Hematopoietic multipotent progenitor cell (in vitro differentiated cells): ENCODE results near the gene ETDB. TPM values are rescaled to one million over a fixed set of nuclear protein-coding genes. Genes with fewer than 3 reads are reported as not detected.
"Not testable (repeated sequence)": the region's sequence is repeated elsewhere in the genome, so short reads cannot be mapped to it uniquely, and the experiment has no call there.

Experiments
- DNase-seq, 3 donors: peaks; one replicate each; pipeline ENCODE4 v3.0.0-alpha.2; 2011 to 2015; ENCODE audit warnings: low read depth in 2 of 3, low spot score in 2 of 3
- total RNA-seq: library from RNA; depleted of rRNA; stranded (reverse); fragments of >200 nt; gene quantifications from one replicate; pipeline ENCODE4 v1.2.3, GENCODE V29; 2012

ETDB gene
- total RNA-seq = not detected

- not testable (repeated sequence) for DNase-seq
Measured at GRCh38 chrX:135120056-135120576, at the start of gene ETDB. Gene ETDB, minus strand, starts transcription at chrX:135120526. Its CDS starts 1,265 bp downstream, at chrX:135119261.

GRCh38 chrX:135169534-135169933, 49.2 kb upstream of the ETDB start:
- DNase-seq = not testable (repeated sequence)

- peak in 1 of 3 donors; percentile 34 for DNase-seq
Measured at GRCh38 chrX:135168486-135168885, 48.2 kb upstream of the ETDB start.

GRCh38 chrX:135154688-135155087, 34.4 kb upstream of the ETDB start:
- DNase-seq = not testable (repeated sequence)

DNA sequence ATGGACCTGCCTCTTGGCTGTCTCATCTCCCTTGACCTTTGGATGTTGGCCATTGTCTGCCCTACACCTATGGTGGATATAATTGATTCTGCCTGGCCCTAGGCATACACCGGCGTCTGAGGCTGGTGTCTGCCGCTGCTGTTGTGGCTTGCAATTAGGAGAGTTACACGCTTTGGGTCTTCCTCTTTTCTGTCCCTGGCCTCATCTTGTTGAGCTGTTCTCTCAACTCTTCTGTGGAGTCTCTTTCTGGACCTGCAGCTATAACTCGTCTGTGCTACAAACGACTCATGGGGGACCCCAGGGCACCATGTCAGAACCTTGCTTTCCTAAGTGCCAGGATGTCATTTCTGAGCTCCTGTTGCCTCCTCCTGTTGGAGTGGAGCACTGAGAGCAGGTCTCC, 5.8 kb upstream of the ETDB start:
- DNase-seq = not testable (repeated sequence)

DNA sequence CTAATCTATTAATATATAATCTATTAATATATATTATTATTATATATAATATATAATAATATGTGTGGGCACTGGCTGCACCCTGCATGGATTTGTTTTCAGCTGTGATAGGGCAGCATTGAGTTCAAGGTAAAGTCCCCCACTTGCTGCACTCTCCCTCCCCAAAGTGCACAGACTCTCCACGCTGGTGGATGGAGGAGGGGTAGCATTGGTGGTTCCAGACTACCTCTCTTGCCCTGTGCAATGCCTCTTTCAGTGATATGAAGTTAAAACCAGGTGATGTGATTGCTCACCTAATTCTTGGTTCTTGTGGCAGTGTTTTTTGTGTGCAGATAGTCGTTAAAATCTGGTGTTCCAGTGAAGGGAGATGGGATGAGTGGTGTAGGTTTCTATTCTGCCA, 4.3 kb downstream of the ETDB start:
- DNase-seq = not testable (repeated sequence)

- DNase-seq = no peak
Measured at GRCh38 chrX:135114392-135114791, 5.9 kb downstream of the ETDB start.

DNA sequence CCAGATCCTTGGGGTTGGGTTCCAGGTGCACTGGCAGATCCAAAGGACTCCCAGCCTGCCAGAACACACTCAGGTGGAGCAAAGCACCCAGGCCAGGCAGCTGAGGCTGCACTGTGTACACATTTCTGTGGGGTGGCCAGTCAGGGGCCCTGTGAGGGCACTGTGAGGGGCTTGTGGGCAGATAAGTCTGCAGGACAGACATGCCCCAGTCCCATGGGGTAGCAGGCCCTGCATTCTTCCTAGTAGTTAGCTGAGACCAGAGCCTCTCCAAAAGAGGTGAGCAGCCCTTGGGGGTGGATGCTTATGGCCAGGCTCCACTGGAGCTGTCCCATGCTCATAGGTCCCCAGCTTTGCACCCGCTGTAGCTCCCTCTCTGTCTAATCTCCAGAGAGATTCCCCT, 7.6 kb downstream of the ETDB start:
- no peak for DNase-seq

- DNase-seq = peak in 2 of 3 donors; percentile 26 to 61
Measured at GRCh38 chrX:135112096-135112729, 8.1 kb downstream of the ETDB start.

- no peak for DNase-seq
Measured at GRCh38 chrX:135109554-135109953, 10.8 kb downstream of the ETDB start.

GRCh38 chrX:135099493-135099783, 20.9 kb downstream of the ETDB start:
- no peak for DNase-seq

DNA sequence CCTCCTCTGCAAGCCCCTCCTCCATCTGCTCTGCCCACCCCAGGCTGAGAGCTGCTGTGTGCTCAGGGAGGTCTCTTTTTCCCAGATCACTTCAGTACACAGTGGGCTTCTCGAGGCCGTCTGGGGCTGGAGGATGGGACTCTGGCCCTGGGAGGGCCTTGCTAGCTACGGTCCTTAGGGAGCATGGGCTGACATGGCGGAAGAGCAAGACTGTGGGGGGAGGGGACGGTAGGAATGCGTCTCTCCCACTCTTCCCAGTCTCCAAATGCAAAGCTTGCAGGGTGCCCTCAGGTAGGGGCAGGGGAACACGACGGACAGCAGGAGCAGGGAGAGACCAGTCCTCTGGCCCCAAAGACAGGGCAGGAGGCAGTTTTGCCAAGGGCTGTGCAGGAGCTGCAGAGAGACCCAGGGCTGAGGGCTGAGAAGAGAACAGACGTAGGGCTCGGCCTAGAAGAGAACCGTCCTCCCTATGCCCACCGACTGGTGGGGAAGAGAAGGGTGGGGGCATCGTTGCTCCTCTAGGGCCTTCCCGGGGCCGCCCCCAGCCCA, 23.1 kb downstream of the ETDB start:
- DNase-seq = not testable (repeated sequence)

DNA sequence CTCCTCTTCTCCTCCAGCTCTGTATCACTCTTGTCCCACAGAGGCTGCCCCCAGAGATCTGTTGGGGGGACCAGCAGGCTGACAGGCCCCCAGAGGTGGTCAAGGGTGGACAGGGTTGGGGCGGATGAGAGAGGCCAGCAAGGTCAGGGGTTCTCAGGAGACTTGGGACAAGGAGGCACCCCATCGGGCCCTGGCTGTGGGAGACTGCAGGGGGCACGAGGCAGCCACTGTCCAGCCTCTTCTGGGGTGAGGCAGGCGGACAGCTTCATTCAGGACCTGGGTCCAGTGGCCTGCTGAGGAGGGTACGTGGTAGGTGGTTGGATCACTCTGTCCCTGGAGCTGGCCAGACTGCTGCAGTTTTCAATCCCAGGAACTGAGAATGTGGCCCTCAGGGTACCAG, 24.6 kb downstream of the ETDB start:
- no peak for DNase-seq

GRCh38 chrX:135094726-135095125, 25.6 kb downstream of the ETDB start:
- DNase-seq = no peak

DNA sequence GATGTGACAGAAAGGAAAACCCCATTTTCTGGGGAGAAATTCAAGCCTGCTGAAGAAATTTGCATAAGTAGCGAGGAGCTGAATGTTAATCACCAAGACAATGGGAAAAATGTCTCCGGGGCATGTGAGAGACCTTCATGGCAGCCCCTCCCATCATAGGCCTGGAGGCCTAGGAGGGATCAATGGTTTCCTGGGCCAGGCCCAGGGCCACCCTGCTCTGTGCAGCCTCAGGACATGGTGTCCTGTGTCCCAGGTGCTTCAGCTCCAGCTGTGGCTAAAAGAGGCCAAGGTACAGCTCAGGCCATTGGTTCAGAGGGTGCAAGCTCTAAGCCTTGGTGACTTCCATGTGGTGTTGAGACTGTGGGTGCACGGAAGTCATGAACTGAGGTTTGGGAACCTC, 31.2 kb downstream of the ETDB start:
- DNase-seq = no peak

DNA sequence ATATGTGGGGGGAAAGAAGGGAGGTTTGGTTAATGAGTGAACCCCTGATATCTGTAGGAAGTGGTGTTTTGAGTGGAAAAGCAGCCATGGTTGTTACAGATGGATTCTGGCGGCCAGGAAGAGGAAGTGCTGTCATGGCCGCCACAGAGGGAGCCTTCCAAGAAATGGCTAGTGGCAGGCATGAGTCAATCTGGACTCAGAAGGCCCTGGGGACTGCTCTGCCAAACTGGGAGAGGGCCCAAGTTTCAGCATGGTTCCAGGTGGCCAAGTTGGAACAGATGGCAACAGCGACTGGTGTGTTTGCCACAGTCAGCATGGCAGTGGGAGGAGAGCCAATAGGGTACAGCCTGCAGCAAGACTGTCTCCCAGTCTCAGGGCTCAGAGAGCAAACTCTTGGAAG, 32.5 kb downstream of the ETDB start:
- no peak for DNase-seq

GRCh38 chrX:135086197-135086854, 34.0 kb downstream of the ETDB start:
- DNase-seq = peak; percentile 24 to 71 (median 56)

DNA sequence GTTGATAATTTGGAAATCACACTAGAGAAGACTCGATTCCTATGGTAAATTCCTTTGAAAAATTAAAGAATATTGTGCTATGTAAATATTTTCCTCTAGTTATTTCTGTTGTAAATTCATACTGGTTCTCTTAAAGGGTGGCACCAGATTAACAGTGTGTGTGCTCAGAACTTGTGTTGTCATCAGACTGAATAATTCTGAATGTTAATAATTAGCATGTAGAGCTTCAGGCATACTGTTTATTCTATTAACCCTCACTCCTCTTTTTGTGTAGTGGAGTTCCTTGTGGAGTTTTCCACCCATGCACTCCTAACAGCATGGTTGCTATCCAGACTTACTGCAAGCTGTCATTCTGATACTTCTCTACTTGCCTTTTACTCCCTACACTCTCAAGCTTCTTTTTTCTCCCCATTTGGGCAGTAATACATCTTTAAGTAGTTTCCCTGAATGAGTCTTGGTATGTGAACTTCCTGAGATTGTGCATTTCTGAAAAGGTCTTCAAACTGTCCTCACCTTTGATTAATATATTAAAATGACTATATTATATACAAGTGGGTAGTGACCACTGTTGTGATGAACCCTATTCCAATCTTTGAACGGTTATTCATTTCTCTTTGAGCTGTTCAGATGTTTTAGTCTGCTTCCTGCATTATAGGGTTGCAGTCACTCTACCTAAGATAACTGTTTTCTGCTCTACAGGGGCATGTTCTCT, 38.5 kb downstream of the ETDB start:
- DNase-seq = no peak
